IMR-90 (cell line): ENCODE results near the gene SLC12A7. TPM values are rescaled to one million over a fixed set of nuclear protein-coding genes. Genes with fewer than 3 reads are reported as not detected.

ENCODE experiments used
- ATAC-seq: fragments of 200-7000 bp; cut with Tn5 transposase; 2 replicates; pipeline ENCODE4 v1.9.1; 2020; ENCODE audit warnings: low read depth, mild to moderate bottlenecking, moderate library complexity
- BruUV-seq: library from RNA; stranded (reverse); fragments of 400-500 nt; replicated peaks from 2 replicates; lab custom pipeline; 2021; lab: Mats Ljungman, UMichigan
- CTCF ChIA-PET: fragments of 300-600 bp; formaldehyde crosslinking; extraction: SDS; loops from one replicate; lab custom pipeline; 2021; ENCODE audit warnings: antibody characterized with exemption; lab: Yijun Ruan, JAX
- POLR2A ChIA-PET: fragments of 300-600 bp; sonication (Branson Sonifier 250); formaldehyde crosslinking; loops from one replicate; lab custom pipeline; 2022; ENCODE audit warnings: antibody characterized with exemption; ENCODE audit not compliant: unreplicated experiment; lab: Charles Lee
- DNase-seq: peaks from one replicate; pipeline ENCODE4 v3.0.0; 2013
- H2AFZ ChIP-seq: replicated peaks from 2 replicates; pipeline ENCODE3; 2013; ENCODE audit warnings: low read length, mild to moderate bottlenecking; ENCODE audit not compliant: poor library complexity
- H2AK5ac ChIP-seq: 2 replicates; pipeline ENCODE4 v1.6.1; 2013; ENCODE audit warnings: low read depth, low read length, inconsistent platforms
- H2AK9ac ChIP-seq: replicated peaks from 2 replicates; pipeline ENCODE3; 2013; ENCODE audit warnings: mild to moderate bottlenecking, low read depth, low read length, moderate library complexity; ENCODE audit not compliant: poor library complexity
- H2BK120ac ChIP-seq: 2 replicates; pipeline ENCODE4 v1.6.1; 2013; ENCODE audit warnings: low read depth, low read length, inconsistent platforms
- H2BK15ac ChIP-seq: 3 replicates; pipeline ENCODE4 v1.6.1; 2013; ENCODE audit warnings: low read depth, low read length, inconsistent platforms
- H2BK20ac ChIP-seq: 2 replicates; pipeline ENCODE4 v1.6.1; 2013; ENCODE audit warnings: low read depth, mild to moderate bottlenecking, inconsistent platforms, low read length, moderate library complexity
- H2BK5ac ChIP-seq: 2 replicates; pipeline ENCODE4 v1.6.1; 2013; ENCODE audit warnings: mild to moderate bottlenecking, low read depth, low read length, inconsistent platforms; ENCODE audit not compliant: poor library complexity, severe bottlenecking
- H3K14ac ChIP-seq: replicated peaks from 2 replicates; pipeline ENCODE4 v1.6.1; 2013; ENCODE audit warnings: low read depth, low read length, inconsistent platforms
- H3K18ac ChIP-seq: 2 replicates; pipeline ENCODE4 v1.6.1; 2013; ENCODE audit warnings: low read depth, low read length, control low read depth
- H3K23ac ChIP-seq: 2 replicates; pipeline ENCODE4 v1.6.1; 2013; ENCODE audit warnings: low read depth, low read length, inconsistent platforms
- H3K27ac ChIP-seq: 2 replicates; pipeline ENCODE4 v1.5.1; 2013; ENCODE audit warnings: mild to moderate bottlenecking, control low read depth, low read length; ENCODE audit not compliant: insufficient read depth
- H3K27me3 ChIP-seq: 2 replicates; pipeline ENCODE4 v1.6.1; 2013; ENCODE audit warnings: low read length; ENCODE audit not compliant: control insufficient read depth, insufficient read depth
- H3K36me3 ChIP-seq: 2 replicates; pipeline ENCODE4 v1.6.1; 2013; ENCODE audit warnings: low read length, mixed read lengths; ENCODE audit not compliant: control insufficient read depth, insufficient read depth
- H3K4ac ChIP-seq: 2 replicates; pipeline ENCODE4 v1.6.1; 2013; ENCODE audit warnings: low read depth, low read length, inconsistent platforms
- H3K4me1 ChIP-seq: 2 replicates; pipeline ENCODE4 v1.6.1; 2013; ENCODE audit warnings: low read length, mixed read lengths; ENCODE audit not compliant: control insufficient read depth, insufficient read depth
- H3K4me2 ChIP-seq: 2 replicates; pipeline ENCODE4 v1.6.1; 2013; ENCODE audit warnings: low read depth, mild to moderate bottlenecking, control low read depth, low read length, moderate library complexity
- H3K4me3 ChIP-seq: 2 replicates; pipeline ENCODE4 v1.5.1; 2013; ENCODE audit warnings: low read depth, mild to moderate bottlenecking, control low read depth, low read length, moderate library complexity; ENCODE audit not compliant: insufficient read depth
- H3K56ac ChIP-seq: 2 replicates; pipeline ENCODE4 v1.6.1; 2013; ENCODE audit warnings: low read length, inconsistent platforms; ENCODE audit not compliant: insufficient read depth; ENCODE audit errors: extremely low read depth
- H3K79me1 ChIP-seq, 2 experiments: 2 replicates each; pipeline ENCODE4 v1.6.1; 2013; ENCODE audit warnings: low read length in 2 of 2, inconsistent platforms in 1 of 2, low read depth in 1 of 2
- H3K9ac ChIP-seq: 2 replicates; pipeline ENCODE4 v1.6.1; 2013; ENCODE audit warnings: low read depth, low read length, control low read depth
- H3K9me1 ChIP-seq: 2 replicates; pipeline ENCODE4 v1.6.1; 2013; ENCODE audit warnings: low read length, inconsistent platforms; ENCODE audit not compliant: insufficient read depth
- H3K9me3 ChIP-seq: 2 replicates; pipeline ENCODE4 v1.6.1; 2013; ENCODE audit warnings: low read length; ENCODE audit not compliant: control insufficient read depth, insufficient read depth
- H4K20me1 ChIP-seq: 2 replicates; pipeline ENCODE4 v1.6.1; 2013; ENCODE audit warnings: low read length, inconsistent platforms; ENCODE audit not compliant: insufficient read depth
- H4K5ac ChIP-seq: 2 replicates; pipeline ENCODE4 v1.6.1; 2013; ENCODE audit warnings: mild to moderate bottlenecking, low read depth, low read length, control low read depth
- H4K8ac ChIP-seq, 2 experiments: 2 replicates each; pipeline ENCODE4 v1.6.1; 2013; ENCODE audit warnings: low read depth in 2 of 2, low read length in 2 of 2, control low read depth in 1 of 2, inconsistent platforms in 1 of 2
- H4K91ac ChIP-seq: 2 replicates; pipeline ENCODE4 v1.6.1; 2013; ENCODE audit warnings: low read depth, low read length, inconsistent platforms; ENCODE audit not compliant: insufficient read depth
- BHLHE40 ChIP-seq: fragments of 150-350 bp; IDR thresholded peaks from 2 replicates; pipeline ENCODE4 v1.6.1; 2016; ENCODE audit warnings: mild to moderate bottlenecking, low read depth, low read length
- CEBPB ChIP-seq: IDR thresholded peaks from 2 replicates; pipeline ENCODE4 v1.6.1; 2012; ENCODE audit warnings: low read depth, low read length, improper control_type of control experiment
- CHD1 ChIP-seq: IDR thresholded peaks from 2 replicates; pipeline ENCODE4 v1.6.1; 2012; ENCODE audit warnings: low read depth, low read length, improper control_type of control experiment
- RAD21 ChIP-seq: IDR thresholded peaks from 2 replicates; pipeline ENCODE4 v1.6.1; 2012; ENCODE audit warnings: low read length, improper control_type of control experiment
- RCOR1 ChIP-seq: IDR thresholded peaks from 2 replicates; pipeline ENCODE4 v1.6.1; 2012; ENCODE audit warnings: mild to moderate bottlenecking, low read length, improper control_type of control experiment; ENCODE audit not compliant: insufficient replicate concordance
- RFX5 ChIP-seq: IDR thresholded peaks from 2 replicates; pipeline ENCODE4 v1.8.0; 2012; ENCODE audit warnings: low read depth, mild to moderate bottlenecking, low read length, moderate library complexity
- SMC3 ChIP-seq: fragments of 150-350 bp; IDR thresholded peaks from 2 replicates; pipeline ENCODE4 v1.6.1; 2016; ENCODE audit warnings: low read depth, mild to moderate bottlenecking, antibody characterized with exemption, low read length, moderate library complexity
- WGBS, 2 experiments: methylation state at CpG; one replicate each; pipeline versions ENCODE4 v1.1.5 to v1.1.7; 2013; ENCODE audit warnings: missing lambda C conversion rate in 2 of 2; ENCODE audit not compliant: insufficient read length in 1 of 2; ENCODE audit errors: extremely low coverage in 2 of 2; 5-methylcytosine and 5-hydroxymethylcytosine counted together
- dilution Hi-C: fragments of 300-500 bp; cut with HindIII; formaldehyde crosslinking; loops from one replicate; pipeline ENCODE4 v1.14.3; 2018; ENCODE audit warnings: low sequenced_read_pairs; ENCODE audit not compliant: unreplicated experiment
- in situ Hi-C: fragments of 300-500 bp; cut with MboI; formaldehyde crosslinking; loops from 3 replicates; pipeline ENCODE4 v1.14.3; 2019; ENCODE audit warnings: low sequenced_read_pairs, inconsistent platforms, mixed read lengths
- intact Hi-C: fragments of 100-400 bp; cut with micrococcal nuclease; formaldehyde crosslinking; loops from 2 replicates; pipeline ENCODE4 v1.10.0; 2022
- polyA plus RNA-seq, 3 experiments: library from polyadenylated mRNA; depleted of rRNA; stranded (reverse); fragments of >200 nt; gene quantifications; 2 replicates each; pipeline ENCODE4 v1.2.3, GENCODE V29; 2012; ENCODE audit warnings: low replicate concordance in 1 of 3
- total RNA-seq: library from RNA; depleted of rRNA; stranded (reverse); fragments of >200 nt; gene quantifications from 2 replicates; pipeline ENCODE4 v1.2.3, GENCODE V29; 2012
- TF ChIP-seq, protein P1 (sequence below): fragments of 150-350 bp; IDR thresholded peaks from 2 replicates; pipeline ENCODE4 v1.6.1; 2016; ENCODE audit warnings: low read depth, mild to moderate bottlenecking, low read length, moderate library complexity, borderline replicate concordance
- TF ChIP-seq, protein P2 (sequence below): conservative IDR thresholded peaks from 2 replicates; pipeline ENCODE4 v1.5.1; 2012; ENCODE audit warnings: mild to moderate bottlenecking, low read depth, low read length, improper control_type of control experiment

The SLC12A7 gene
- total and polyA plus RNA-seq, 2 of the 4 experiments (the other 2 are of a cell fraction), result 3.0 to 6.1 TPM

DNA sequence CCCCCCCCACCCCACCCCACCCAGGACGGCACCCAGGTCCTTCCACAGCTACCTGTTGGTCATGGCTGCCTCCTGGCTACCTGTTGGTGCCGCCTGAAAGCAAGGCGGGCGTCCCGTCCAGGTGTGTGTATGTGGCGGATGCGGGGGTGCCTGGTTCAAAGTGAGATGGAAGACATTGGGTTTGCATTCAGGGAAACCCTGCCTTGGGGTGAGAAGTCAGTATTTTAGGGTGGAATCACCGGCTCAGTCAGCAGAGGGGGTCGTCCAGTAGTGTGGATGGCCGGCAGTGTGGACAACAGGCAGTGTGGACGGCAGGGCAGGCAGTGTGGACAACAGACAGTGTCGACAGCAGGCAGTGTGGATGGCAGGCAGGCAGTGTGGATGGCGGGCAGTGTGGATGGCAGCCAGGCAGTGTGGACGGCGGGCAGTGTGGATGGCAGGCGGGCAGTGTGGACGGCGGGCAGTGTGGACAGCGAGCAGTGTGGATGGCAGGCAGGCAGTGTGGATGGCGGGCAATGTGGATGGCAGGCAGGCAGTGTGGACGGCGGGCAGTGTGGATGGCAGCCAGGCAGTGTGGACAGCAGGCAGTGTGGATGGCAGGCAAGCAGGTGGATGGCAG, 75.2 kb downstream of the SLC12A7 start:
- H2AFZ ChIP-seq, result no peak overlapping the region
- no peaks in the 10 kb centered on the region for H3K36me3 ChIP-seq
- H2BK5ac ChIP-seq, result no peak overlapping the region
- no peaks in the 10 kb centered on the region for H3K4me1 ChIP-seq
- no peak overlapping the region for H3K4me3 ChIP-seq
- no peak overlapping the region for H2AK5ac ChIP-seq
- ChIA-PET POLR2A (no interaction called here), CTCF (no interaction called here)
- H4K5ac ChIP-seq, result no peak overlapping the region
- no TSS peak for BruUV-seq
- H3K9me1 ChIP-seq, result no peaks in the 10 kb centered on the region
- H3K14ac ChIP-seq, result no peak overlapping the region
- H3K27me3 ChIP-seq, result peaks cover 1% of the 10 kb centered on the region; the same call in 1 of the 2 replicates
- dilution Hi-C loops, result no loop called here
- H3K4me2 ChIP-seq, result no peak overlapping the region
- H3K18ac ChIP-seq, result no peak overlapping the region
- H3K23ac ChIP-seq, result no peak overlapping the region
- peaks cover 6% of the 10 kb centered on the region; the same call in 1 of the 2 replicates for H3K9me3 ChIP-seq
- no peak overlapping the region for H3K9ac ChIP-seq
- H2BK120ac ChIP-seq, result no peak overlapping the region
- H2BK20ac ChIP-seq, result no peak overlapping the region
- H3K27ac ChIP-seq, result no peak overlapping the region
- no peak for DNase-seq
- no peak overlapping the region for H3K56ac ChIP-seq
- intact Hi-C loops, result no loop called here
- in situ Hi-C loops, result no loop called here
- ATAC-seq, result no peak
- TF ChIP-seq CHD1 (no peak), RAD21 (no peak), BHLHE40 (no peak), CEBPB (no peak), RCOR1 (no peak), SMC3 (no peak), RFX5 (no peak)
- TF ChIP-seq, protein P1, sequence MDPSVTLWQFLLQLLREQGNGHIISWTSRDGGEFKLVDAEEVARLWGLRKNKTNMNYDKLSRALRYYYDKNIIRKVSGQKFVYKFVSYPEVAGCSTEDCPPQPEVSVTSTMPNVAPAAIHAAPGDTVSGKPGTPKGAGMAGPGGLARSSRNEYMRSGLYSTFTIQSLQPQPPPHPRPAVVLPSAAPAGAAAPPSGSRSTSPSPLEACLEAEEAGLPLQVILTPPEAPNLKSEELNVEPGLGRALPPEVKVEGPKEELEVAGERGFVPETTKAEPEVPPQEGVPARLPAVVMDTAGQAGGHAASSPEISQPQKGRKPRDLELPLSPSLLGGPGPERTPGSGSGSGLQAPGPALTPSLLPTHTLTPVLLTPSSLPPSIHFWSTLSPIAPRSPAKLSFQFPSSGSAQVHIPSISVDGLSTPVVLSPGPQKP, result no peak
- TF ChIP-seq, protein P2, sequence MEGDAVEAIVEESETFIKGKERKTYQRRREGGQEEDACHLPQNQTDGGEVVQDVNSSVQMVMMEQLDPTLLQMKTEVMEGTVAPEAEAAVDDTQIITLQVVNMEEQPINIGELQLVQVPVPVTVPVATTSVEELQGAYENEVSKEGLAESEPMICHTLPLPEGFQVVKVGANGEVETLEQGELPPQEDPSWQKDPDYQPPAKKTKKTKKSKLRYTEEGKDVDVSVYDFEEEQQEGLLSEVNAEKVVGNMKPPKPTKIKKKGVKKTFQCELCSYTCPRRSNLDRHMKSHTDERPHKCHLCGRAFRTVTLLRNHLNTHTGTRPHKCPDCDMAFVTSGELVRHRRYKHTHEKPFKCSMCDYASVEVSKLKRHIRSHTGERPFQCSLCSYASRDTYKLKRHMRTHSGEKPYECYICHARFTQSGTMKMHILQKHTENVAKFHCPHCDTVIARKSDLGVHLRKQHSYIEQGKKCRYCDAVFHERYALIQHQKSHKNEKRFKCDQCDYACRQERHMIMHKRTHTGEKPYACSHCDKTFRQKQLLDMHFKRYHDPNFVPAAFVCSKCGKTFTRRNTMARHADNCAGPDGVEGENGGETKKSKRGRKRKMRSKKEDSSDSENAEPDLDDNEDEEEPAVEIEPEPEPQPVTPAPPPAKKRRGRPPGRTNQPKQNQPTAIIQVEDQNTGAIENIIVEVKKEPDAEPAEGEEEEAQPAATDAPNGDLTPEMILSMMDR, result no peak
- no peak overlapping the region for H2AK9ac ChIP-seq
- H4K91ac ChIP-seq, result no peak overlapping the region
- H4K20me1 ChIP-seq, result no peaks in the 10 kb centered on the region
- H4K8ac ChIP-seq, result no peak overlapping the region
- H2BK15ac ChIP-seq, result no peak overlapping the region
- H3K4ac ChIP-seq, result no peak overlapping the region
- no peaks in the 10 kb centered on the region for H3K79me1 ChIP-seq
- WGBS, 2 experiments, result 100% methylated on average over 2 of the region's 22 CpGs; no CpG with 5 or more reads in 1 of the 2 experiments
